Measurements from ENCODE around the gene SAMD4A.
A peak's percentile ranks its signal among the peaks of the same experiment; 100 is the strongest.
"Not testable (repeated sequence)": the region's sequence is repeated elsewhere in the genome, so short reads cannot be mapped to it uniquely, and the experiment has no call there.

The SAMD4A gene

GRCh38 chr14:54735424-54735823, 168.5 kb downstream of the SAMD4A start:
- H3K36me3 Mint-ChIP-seq, result peaks cover 3 to 4% of the 10 kb centered on the region in 2 donors
- no peaks in the 10 kb centered on the region for H3K27me3 Mint-ChIP-seq
- peak overlapping the region; percentile 25 for H3K27ac Mint-ChIP-seq
- DNase-seq, result no peak
- no peaks in the 10 kb centered on the region for H3K9me3 Mint-ChIP-seq
- ATAC-seq (replicated peaks), result no peak
- peaks cover 13 to 24% of the 10 kb centered on the region in 2 donors for H3K4me1 Mint-ChIP-seq
- H3K4me3 Mint-ChIP-seq, result no peak overlapping the region

- Mint-ChIP-seq H3K4me1 (peaks cover 14 to 23% of the 10 kb centered on the region in 2 donors), H3K27ac (no peak overlapping the region), H3K27me3 (no peaks in the 10 kb centered on the region), H3K36me3 (peaks cover 4 to 6% of the 10 kb centered on the region in 2 donors), H3K4me3 (no peak overlapping the region), H3K9me3 (no peaks in the 10 kb centered on the region)
- ATAC-seq (replicated peaks), result no peak
- no peak for DNase-seq
Measured at GRCh38 chr14:54737132-54737711, 170.3 kb downstream of the SAMD4A start.

- H3K4me3 Mint-ChIP-seq, result no peak overlapping the region
- no peaks in the 10 kb centered on the region for H3K27me3 Mint-ChIP-seq
- peaks cover 4 to 6% of the 10 kb centered on the region in 2 donors for H3K36me3 Mint-ChIP-seq
- H3K27ac Mint-ChIP-seq, result no peak overlapping the region
- peaks cover 14 to 30% of the 10 kb centered on the region in 2 donors for H3K4me1 Mint-ChIP-seq
- H3K9me3 Mint-ChIP-seq, result no peaks in the 10 kb centered on the region
- DNase-seq (no peak), ATAC-seq (replicated peaks) (no peak)
Measured at GRCh38 chr14:54738009-54738408, 171.1 kb downstream of the SAMD4A start.

- Mint-ChIP-seq H3K27ac (no peak overlapping the region), H3K4me1 (peaks cover 12 to 43% of the 10 kb centered on the region in 2 donors), H3K36me3 (peaks cover 4 to 6% of the 10 kb centered on the region in 2 donors), H3K27me3 (no peaks in the 10 kb centered on the region), H3K9me3 (no peaks in the 10 kb centered on the region), H3K4me3 (no peak overlapping the region)
- DNase-seq, result no peak
- no peak for ATAC-seq (replicated peaks)
Measured at GRCh38 chr14:54739514-54739913, 172.6 kb downstream of the SAMD4A start.

GRCh38 chr14:54742492-54743350, 175.8 kb downstream of the SAMD4A start:
- Mint-ChIP-seq H3K4me3 (no peak overlapping the region), H3K27ac (no peak overlapping the region), H3K9me3 (no peaks in the 10 kb centered on the region), H3K27me3 (no peaks in the 10 kb centered on the region), H3K36me3 (peaks cover 4 to 9% of the 10 kb centered on the region in 2 donors), H3K4me1 (peaks cover 6 to 36% of the 10 kb centered on the region in 2 donors)
- DNase-seq (no peak), ATAC-seq (replicated peaks) (peak; percentile 53 to 64)

- H3K36me3 Mint-ChIP-seq, result peaks cover 0 to 6% of the 10 kb centered on the region in 2 donors
- no peak for DNase-seq
- H3K4me3 Mint-ChIP-seq, result no peak overlapping the region
- ATAC-seq (replicated peaks), result no peak
- H3K9me3 Mint-ChIP-seq, result no peaks in the 10 kb centered on the region
- H3K4me1 Mint-ChIP-seq, result peaks cover 3 to 32% of the 10 kb centered on the region in 2 donors
- H3K27me3 Mint-ChIP-seq, result no peaks in the 10 kb centered on the region
- no peak overlapping the region for H3K27ac Mint-ChIP-seq
Measured at GRCh38 chr14:54743382-54743781, 176.5 kb downstream of the SAMD4A start.

- Mint-ChIP-seq H3K36me3 (peaks cover 8 to 10% of the 10 kb centered on the region in 2 donors), H3K27me3 (no peaks in the 10 kb centered on the region), H3K4me3 (no peak overlapping the region), H3K27ac (no peak overlapping the region), H3K9me3 (no peaks in the 10 kb centered on the region), H3K4me1 (peaks cover 3 to 32% of the 10 kb centered on the region in 2 donors)
- no peak for DNase-seq
- no peak for ATAC-seq (replicated peaks)
Measured at GRCh38 chr14:54746019-54746418, 179.1 kb downstream of the SAMD4A start.

GRCh38 chr14:54747616-54748015, 180.7 kb downstream of the SAMD4A start:
- no peak for DNase-seq
- Mint-ChIP-seq H3K27ac (no peak overlapping the region), H3K9me3 (no peaks in the 10 kb centered on the region), H3K27me3 (no peaks in the 10 kb centered on the region), H3K36me3 (peaks cover 7 to 14% of the 10 kb centered on the region in 2 donors), H3K4me3 (no peak overlapping the region), H3K4me1 (peaks cover 0 to 22% of the 10 kb centered on the region in 2 donors)
- no peak for ATAC-seq (replicated peaks)

GRCh38 chr14:54749180-54749579, 182.3 kb downstream of the SAMD4A start:
- ATAC-seq (replicated peaks), result no peak
- peaks cover 7 to 19% of the 10 kb centered on the region in 2 donors for H3K36me3 Mint-ChIP-seq
- no peak overlapping the region for H3K4me3 Mint-ChIP-seq
- H3K4me1 Mint-ChIP-seq, result peaks cover 0 to 6% of the 10 kb centered on the region in 2 donors
- H3K27me3 Mint-ChIP-seq, result no peaks in the 10 kb centered on the region
- DNase-seq, result no peak
- no peaks in the 10 kb centered on the region for H3K9me3 Mint-ChIP-seq
- no peak overlapping the region for H3K27ac Mint-ChIP-seq

GRCh38 chr14:54749727-54750126, 182.8 kb downstream of the SAMD4A start:
- H3K36me3 Mint-ChIP-seq, result peaks cover 7 to 19% of the 10 kb centered on the region in 2 donors
- peaks cover 0 to 3% of the 10 kb centered on the region in 2 donors for H3K4me1 Mint-ChIP-seq
- no peak overlapping the region for H3K4me3 Mint-ChIP-seq
- DNase-seq (no peak), ATAC-seq (replicated peaks) (no peak)
- no peak overlapping the region for H3K27ac Mint-ChIP-seq
- H3K9me3 Mint-ChIP-seq, result no peaks in the 10 kb centered on the region
- H3K27me3 Mint-ChIP-seq, result no peaks in the 10 kb centered on the region

- H3K4me1 Mint-ChIP-seq; H3K9me3 Mint-ChIP-seq; ATAC-seq (replicated peaks); DNase-seq; H3K27me3 Mint-ChIP-seq; H3K4me3 Mint-ChIP-seq; H3K27ac Mint-ChIP-seq: not testable (repeated sequence)
- peaks cover 7 to 23% of the 10 kb centered on the region in 2 donors for H3K36me3 Mint-ChIP-seq
Measured at GRCh38 chr14:54752611-54753010, 185.7 kb downstream of the SAMD4A start.

GRCh38 chr14:54753396-54753795, 186.5 kb downstream of the SAMD4A start:
- not testable (repeated sequence) for H3K4me3 Mint-ChIP-seq; H3K27me3 Mint-ChIP-seq; ATAC-seq (replicated peaks); H3K9me3 Mint-ChIP-seq; H3K4me1 Mint-ChIP-seq; DNase-seq; H3K27ac Mint-ChIP-seq
- peaks cover 7 to 23% of the 10 kb centered on the region in 2 donors for H3K36me3 Mint-ChIP-seq

- H3K4me3 Mint-ChIP-seq, result no peak overlapping the region
- no peaks in the 10 kb centered on the region for H3K27me3 Mint-ChIP-seq
- no peak overlapping the region for H3K27ac Mint-ChIP-seq
- H3K9me3 Mint-ChIP-seq, result no peaks in the 10 kb centered on the region
- DNase-seq, result no peak
- H3K36me3 Mint-ChIP-seq, result peaks cover 7 to 20% of the 10 kb centered on the region in 2 donors
- no peak for ATAC-seq (replicated peaks)
- peaks cover 0 to 2% of the 10 kb centered on the region in 2 donors for H3K4me1 Mint-ChIP-seq
Measured at GRCh38 chr14:54754116-54754622, 187.2 kb downstream of the SAMD4A start.

GRCh38 chr14:54754623-54755386, 187.9 kb downstream of the SAMD4A start:
- Mint-ChIP-seq H3K4me3 (no peak overlapping the region), H3K9me3 (no peaks in the 10 kb centered on the region), H3K27me3 (no peaks in the 10 kb centered on the region), H3K36me3 (peaks cover 7 to 16% of the 10 kb centered on the region in 2 donors), H3K4me1 (peaks cover 0 to 2% of the 10 kb centered on the region in 2 donors), H3K27ac (no peak overlapping the region)
- ATAC-seq (replicated peaks), result no peak
- no peak for DNase-seq

Measured in stimulated activated naive B cell treated with anti-CD40 and anti-IgM and Interleukin-4, amounts not matched to agents 10 μg/mL and 1 μg/mL and 100 μg/mL, for 72 hours (primary cell).